ENCODE data around the gene SGO1.

Gene SGO1

GRCh38 chr3:20154078-20154477 is 31.9 kb downstream of the SGO1 start:
- DNase-seq, result no peak

GRCh38 chr3:20148466-20148865 is 37.5 kb downstream of the SGO1 start:
- no peak for DNase-seq

- no peak for DNase-seq
Measured at GRCh38 chr3:20147361-20147760, 38.6 kb downstream of the SGO1 start.

- DNase-seq, result no peak
Measured at GRCh38 chr3:20146301-20146700, 39.7 kb downstream of the SGO1 start.

- DNase-seq, result no peak
Measured at GRCh38 chr3:20145874-20146273, 40.1 kb downstream of the SGO1 start.

- DNase-seq, result no peak
Measured at GRCh38 chr3:20143519-20143918, 42.5 kb downstream of the SGO1 start.

GRCh38 chr3:20142517-20142916 is 43.5 kb downstream of the SGO1 start:
- DNase-seq, result no peak

GRCh38 chr3:20141851-20142250 is 44.2 kb downstream of the SGO1 start:
- no peak for DNase-seq

- no peak for DNase-seq
Measured at GRCh38 chr3:20141316-20141715, 44.7 kb downstream of the SGO1 start.

GRCh38 chr3:20140881-20141280 is 45.1 kb downstream of the SGO1 start:
- DNase-seq, result no peak

- DNase-seq, result no peak
Measured at GRCh38 chr3:20137647-20138046, 48.4 kb downstream of the SGO1 start.

- no peak for DNase-seq
Measured at GRCh38 chr3:20136231-20136630, 49.8 kb downstream of the SGO1 start.

GRCh38 chr3:20130106-20130505 is 55.9 kb downstream of the SGO1 start:
- DNase-seq, result no peak

- DNase-seq, result no peak
Measured at GRCh38 chr3:20128358-20128757, 57.6 kb downstream of the SGO1 start.

- DNase-seq, result no peak
Measured at GRCh38 chr3:20125897-20126296, 60.1 kb downstream of the SGO1 start.

GRCh38 chr3:20125289-20125688 is 60.7 kb downstream of the SGO1 start:
- DNase-seq, result no peak

GRCh38 chr3:20123131-20123652 is 62.8 kb downstream of the SGO1 start:
- no peak for DNase-seq

- DNase-seq, result no peak
Measured at GRCh38 chr3:20121088-20121487, 64.9 kb downstream of the SGO1 start.

Data from stimulated activated CD4-positive, alpha-beta T cell treated with anti-CD3 and anti-CD28 coated beads, Interleukin-4, amount 100 ng/mL, for 4 hours (primary cell).